Activated CD4-positive, alpha-beta T cell treated with anti-CD3 and anti-CD28 coated beads, Interleukin-2, amount 10 ng/mL, durations not matched to agents 7 days and 5 days (primary cell): ENCODE data around the gene FHOD3. TPM values are rescaled to one million over a fixed set of nuclear protein-coding genes. Genes with fewer than 3 reads are reported as not detected.
A peak's percentile ranks its signal among the peaks of the same experiment; 100 is the strongest.

Experiments
- CTCF ChIA-PET: fragments of 350-600 bp; sonication (Branson Sonifier 250); formaldehyde crosslinking; loops from one replicate; lab custom pipeline; 2021; ENCODE audit warnings: antibody characterized with exemption; lab: Charles Lee
- POLR2A ChIA-PET: fragments of 350-600 bp; sonication (Branson Sonifier 250); formaldehyde crosslinking; loops from one replicate; lab custom pipeline; 2021; ENCODE audit warnings: antibody characterized with exemption; lab: Charles Lee
- DNase-seq: peaks from one replicate; pipeline ENCODE4 v3.0.0-alpha.2; 2020
- H3K27ac Mint-ChIP-seq: one replicate; pipeline ENCODE4 v1.8.0; 2021; ENCODE audit warnings: mild to moderate bottlenecking, moderate library complexity, mixed read lengths
- H3K27me3 Mint-ChIP-seq: one replicate; pipeline ENCODE4 v1.8.0; 2021; ENCODE audit warnings: mixed read lengths
- H3K36me3 Mint-ChIP-seq: one replicate; pipeline ENCODE4 v1.8.0; 2021; ENCODE audit warnings: low read depth, mixed read lengths
- H3K4me1 Mint-ChIP-seq: one replicate; pipeline ENCODE4 v1.8.0; 2021; ENCODE audit warnings: mixed read lengths
- H3K4me3 Mint-ChIP-seq: one replicate; pipeline ENCODE4 v1.8.0; 2021; ENCODE audit warnings: mild to moderate bottlenecking, moderate library complexity, mixed read lengths
- H3K9me3 Mint-ChIP-seq: one replicate; pipeline ENCODE4 v1.8.0; 2021; ENCODE audit warnings: mixed read lengths
- total RNA-seq, 2 experiments: library from RNA; stranded (reverse); gene quantifications; one replicate each; pipeline ENCODE4 v1.2.3, GENCODE V29; 2021

The FHOD3 gene
- total RNA-seq, 2 experiments from 2014 or later: not detected

DNA sequence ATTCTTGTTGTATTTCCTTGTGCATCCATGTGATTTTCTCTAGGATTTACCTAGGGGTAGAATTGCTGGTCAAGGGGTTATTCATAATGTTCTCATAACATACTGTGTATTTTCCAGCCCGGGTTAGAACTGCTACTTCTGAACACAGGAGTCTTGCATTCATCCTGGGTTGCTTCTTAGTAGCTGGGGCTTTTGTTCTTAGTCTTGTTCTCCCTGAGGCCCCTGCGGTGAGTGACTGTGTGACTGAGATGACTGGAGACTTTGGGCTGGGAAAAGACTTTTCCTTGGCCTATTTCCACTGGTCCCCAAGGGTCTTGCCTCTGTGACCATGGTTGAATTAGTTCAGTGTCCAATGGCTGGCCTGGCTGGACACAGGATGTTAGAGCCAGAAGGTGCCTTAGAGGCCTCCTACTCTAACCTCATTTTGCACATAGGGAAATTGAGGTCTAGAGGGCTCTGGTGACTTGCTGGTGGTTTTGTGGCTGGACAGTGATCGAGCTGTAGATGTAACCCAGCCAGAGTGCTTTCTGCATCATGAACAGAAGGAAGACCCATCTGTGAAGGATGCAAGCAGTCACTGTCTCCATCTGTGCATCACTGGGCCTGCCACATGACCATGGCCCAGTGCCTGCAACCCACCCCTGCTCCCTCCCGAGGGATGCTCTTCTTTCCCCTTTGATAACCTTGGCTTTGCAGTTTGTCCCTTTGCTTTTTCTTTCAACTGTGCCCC is 233.3 kb downstream of the FHOD3 start:
- DNase-seq: no peak
- no peaks in the 10 kb centered on the region for H3K36me3 Mint-ChIP-seq
- ChIA-PET CTCF (no interaction called here), POLR2A (no interaction called here)
- H3K9me3 Mint-ChIP-seq: no peaks in the 10 kb centered on the region
- peaks cover 4% of the 10 kb centered on the region for H3K27me3 Mint-ChIP-seq
- H3K4me1 Mint-ChIP-seq: peaks cover 15% of the 10 kb centered on the region
- no peak overlapping the region for H3K4me3 Mint-ChIP-seq
- no peak overlapping the region for H3K27ac Mint-ChIP-seq

DNA sequence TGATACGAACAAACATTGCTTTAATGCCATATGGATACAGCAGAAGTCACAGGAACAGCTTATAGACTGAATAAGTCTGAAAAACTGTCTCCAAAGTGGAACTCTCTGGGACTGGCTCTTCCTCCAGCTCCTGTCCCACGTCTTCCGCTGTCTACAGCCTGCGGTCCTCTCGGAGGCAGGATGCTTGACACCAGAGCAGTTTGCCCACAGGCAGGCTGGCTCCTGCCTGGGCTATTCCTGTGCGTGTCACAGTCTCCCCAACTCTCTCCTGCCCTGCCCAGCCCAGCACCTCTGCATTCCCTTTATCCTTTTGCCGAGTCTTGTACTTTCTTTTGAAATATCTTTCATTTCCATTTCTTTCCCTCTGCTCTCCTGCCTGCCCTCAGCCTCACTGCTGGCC is 234.1 kb downstream of the FHOD3 start:
- Mint-ChIP-seq H3K36me3 (no peaks in the 10 kb centered on the region), H3K27me3 (peaks cover 3% of the 10 kb centered on the region), H3K9me3 (no peaks in the 10 kb centered on the region), H3K4me1 (peaks cover 15% of the 10 kb centered on the region), H3K4me3 (no peak overlapping the region), H3K27ac (no peak overlapping the region)
- no peak for DNase-seq
- ChIA-PET CTCF (no interaction called here), POLR2A (no interaction called here)

GRCh38 chr18:36532394-36532793 is 234.9 kb downstream of the FHOD3 start:
- POLR2A ChIA-PET: no interaction called here
- Mint-ChIP-seq H3K36me3 (no peaks in the 10 kb centered on the region), H3K4me3 (no peak overlapping the region), H3K9me3 (no peaks in the 10 kb centered on the region), H3K27ac (no peak overlapping the region), H3K27me3 (peaks cover 3% of the 10 kb centered on the region), H3K4me1 (peaks cover 15% of the 10 kb centered on the region)
- CTCF ChIA-PET: no interaction called here
- no peak for DNase-seq

DNA sequence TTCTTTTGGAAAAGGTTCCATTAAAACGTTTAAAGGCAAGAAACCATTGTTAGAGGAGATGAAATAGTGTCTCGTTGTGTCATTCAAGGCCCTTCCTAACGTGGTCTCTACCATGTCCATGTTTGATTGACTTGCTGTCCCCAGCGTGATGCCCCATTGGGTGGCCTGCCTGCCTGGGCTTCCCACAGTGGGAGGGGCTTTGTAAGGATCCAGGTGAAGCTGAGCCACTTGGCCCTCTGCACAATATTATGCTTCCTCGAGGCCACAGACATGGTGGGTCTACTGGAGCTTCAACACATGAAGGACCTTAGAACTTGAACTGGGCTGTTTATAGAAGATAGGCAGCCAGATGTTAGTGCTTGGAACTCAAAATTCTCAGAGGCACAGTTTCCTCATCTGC is 235.3 kb downstream of the FHOD3 start:
- no peak for DNase-seq
- H3K4me3 Mint-ChIP-seq: no peak overlapping the region
- no peaks in the 10 kb centered on the region for H3K9me3 Mint-ChIP-seq
- ChIA-PET CTCF (no interaction called here), POLR2A (no interaction called here)
- no peak overlapping the region for H3K27ac Mint-ChIP-seq
- peaks cover 3% of the 10 kb centered on the region for H3K27me3 Mint-ChIP-seq
- peaks cover 15% of the 10 kb centered on the region for H3K4me1 Mint-ChIP-seq
- H3K36me3 Mint-ChIP-seq: no peaks in the 10 kb centered on the region

- CTCF ChIA-PET: no interaction called here
- H3K27me3 Mint-ChIP-seq: peaks cover 3% of the 10 kb centered on the region
Measured at GRCh38 chr18:36533446-36534153, 236.1 kb downstream of the FHOD3 start.

GRCh38 chr18:36534154-36534688 is 236.7 kb downstream of the FHOD3 start:
- Mint-ChIP-seq H3K9me3 (no peaks in the 10 kb centered on the region), H3K4me3 (no peak overlapping the region), H3K27me3 (peaks cover 3% of the 10 kb centered on the region), H3K4me1 (peaks cover 15% of the 10 kb centered on the region), H3K27ac (peak overlapping the region; percentile 34), H3K36me3 (no peaks in the 10 kb centered on the region)
- ChIA-PET POLR2A (no interaction called here), CTCF (no interaction called here)
- DNase-seq: peak; percentile 56

More at GRCh38 chr18:36533446-36534153, 236.1 kb downstream of the FHOD3 start:
- Mint-ChIP-seq H3K36me3 (no peaks in the 10 kb centered on the region), H3K9me3 (no peaks in the 10 kb centered on the region), H3K4me3 (no peak overlapping the region), H3K4me1 (peaks cover 15% of the 10 kb centered on the region), H3K27ac (peak overlapping the region; percentile 34)
- POLR2A ChIA-PET: no interaction called here
- no peak for DNase-seq

DNA sequence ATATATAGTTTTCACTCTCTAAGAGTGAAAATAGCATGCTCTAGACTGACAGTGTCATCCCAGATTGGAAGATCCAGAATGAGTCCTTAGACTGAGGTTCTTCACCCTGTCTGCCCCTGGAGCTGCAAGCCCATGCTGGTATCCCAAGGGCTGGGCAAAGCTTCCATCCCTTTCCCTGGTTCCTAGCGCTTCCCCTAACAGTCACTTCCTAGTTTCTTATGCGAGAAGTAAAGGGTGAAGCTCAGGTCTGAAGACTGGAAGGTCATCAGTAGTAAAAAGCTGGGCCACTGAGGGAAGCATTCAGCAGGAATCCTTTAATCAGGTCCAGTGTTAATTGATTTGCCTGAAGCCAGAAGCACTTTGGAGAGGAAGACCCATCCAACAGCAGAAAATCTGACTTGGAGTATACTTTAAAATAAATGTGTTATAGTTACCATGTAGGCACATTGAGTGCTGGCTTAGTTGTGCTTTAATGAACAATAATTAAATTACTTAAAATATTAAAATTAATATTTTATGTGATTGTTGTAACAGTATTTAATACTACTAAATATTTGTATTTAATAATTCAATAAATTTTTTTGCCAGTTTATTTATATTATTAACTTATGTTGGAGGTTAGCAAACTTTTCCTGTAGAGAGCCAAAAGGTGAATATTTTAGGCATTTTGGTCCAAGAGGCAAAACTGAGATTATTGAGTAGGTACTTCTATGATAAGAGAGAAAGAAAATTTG is 237.9 kb downstream of the FHOD3 start:
- H3K9me3 Mint-ChIP-seq: no peaks in the 10 kb centered on the region
- peaks cover 3% of the 10 kb centered on the region for H3K27me3 Mint-ChIP-seq
- CTCF ChIA-PET: no interaction called here

DNA sequence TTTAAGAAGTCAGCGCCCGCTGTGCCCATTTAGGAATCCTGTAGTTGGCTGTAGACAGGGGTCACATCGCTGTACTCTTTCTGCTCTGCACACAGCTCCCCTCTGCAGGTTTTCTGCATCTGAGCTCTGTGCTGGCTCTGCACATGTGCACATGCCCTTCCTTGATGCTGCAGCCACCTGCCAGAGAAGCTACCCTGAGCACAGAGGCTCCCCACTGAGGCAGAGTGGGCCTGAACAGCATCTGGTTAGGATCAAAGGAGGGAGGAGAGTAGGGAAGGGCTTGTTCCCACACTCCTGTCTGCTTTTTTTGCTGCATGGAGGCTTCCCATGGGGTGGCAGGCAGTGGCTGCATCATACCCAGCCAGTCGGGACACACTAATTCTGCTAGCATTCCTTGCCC is 238.9 kb downstream of the FHOD3 start:
- CTCF ChIA-PET: no interaction called here
- H3K27ac Mint-ChIP-seq: no peak overlapping the region
- no peak for DNase-seq
- H3K27me3 Mint-ChIP-seq: peaks cover 3% of the 10 kb centered on the region
- no peak overlapping the region for H3K4me3 Mint-ChIP-seq
- POLR2A ChIA-PET: no interaction called here
- no peaks in the 10 kb centered on the region for H3K9me3 Mint-ChIP-seq
- H3K4me1 Mint-ChIP-seq: peaks cover 15% of the 10 kb centered on the region
- no peaks in the 10 kb centered on the region for H3K36me3 Mint-ChIP-seq

More for the DNA sequence above, 237.9 kb downstream of the FHOD3 start:
- POLR2A ChIA-PET: no interaction called here
- Mint-ChIP-seq H3K4me1 (peaks cover 15% of the 10 kb centered on the region), H3K27ac (no peak overlapping the region), H3K4me3 (no peak overlapping the region), H3K36me3 (no peaks in the 10 kb centered on the region)
- DNase-seq: no peak

- Mint-ChIP-seq H3K36me3 (no peaks in the 10 kb centered on the region), H3K4me3 (no peak overlapping the region), H3K9me3 (no peaks in the 10 kb centered on the region), H3K27me3 (peaks cover 3% of the 10 kb centered on the region), H3K27ac (no peak overlapping the region), H3K4me1 (peaks cover 15% of the 10 kb centered on the region)
- DNase-seq: no peak
- POLR2A ChIA-PET: no interaction called here
- CTCF ChIA-PET: no interaction called here
Measured at GRCh38 chr18:36537289-36537688, 239.8 kb downstream of the FHOD3 start.

DNA sequence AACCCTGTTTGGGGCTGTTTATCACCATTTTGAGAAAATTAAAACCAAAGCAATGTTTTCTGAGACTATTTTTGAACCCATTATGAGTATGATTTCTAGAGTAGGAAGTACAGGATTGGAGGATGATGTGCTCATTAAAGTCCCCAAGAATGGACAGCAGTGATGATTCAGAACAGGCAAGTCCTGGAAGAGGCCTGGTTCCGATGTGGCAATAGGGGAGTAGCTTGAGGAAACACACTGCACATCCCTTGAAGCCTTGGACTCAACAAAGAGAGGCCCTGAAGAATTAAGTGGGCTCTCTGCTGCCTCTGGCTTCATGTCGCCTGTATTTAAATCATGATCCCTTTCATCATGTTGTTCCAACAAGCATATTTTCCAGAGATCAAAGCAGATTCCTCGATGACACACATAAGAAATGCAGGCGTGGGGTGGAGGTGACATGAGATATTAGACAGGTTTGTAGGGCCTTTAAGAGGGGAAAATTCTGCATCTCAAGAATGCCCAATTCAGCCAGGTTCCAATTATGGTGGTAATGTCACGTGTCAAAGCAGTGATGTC is 242.2 kb downstream of the FHOD3 start:
- DNase-seq: no peak
- POLR2A ChIA-PET: no interaction called here
- H3K36me3 Mint-ChIP-seq: no peaks in the 10 kb centered on the region
- H3K9me3 Mint-ChIP-seq: no peaks in the 10 kb centered on the region
- peaks cover 3% of the 10 kb centered on the region for H3K4me1 Mint-ChIP-seq
- H3K27me3 Mint-ChIP-seq: peaks cover 3% of the 10 kb centered on the region
- no peak overlapping the region for H3K27ac Mint-ChIP-seq
- no peak overlapping the region for H3K4me3 Mint-ChIP-seq
- CTCF ChIA-PET: no interaction called here

DNA sequence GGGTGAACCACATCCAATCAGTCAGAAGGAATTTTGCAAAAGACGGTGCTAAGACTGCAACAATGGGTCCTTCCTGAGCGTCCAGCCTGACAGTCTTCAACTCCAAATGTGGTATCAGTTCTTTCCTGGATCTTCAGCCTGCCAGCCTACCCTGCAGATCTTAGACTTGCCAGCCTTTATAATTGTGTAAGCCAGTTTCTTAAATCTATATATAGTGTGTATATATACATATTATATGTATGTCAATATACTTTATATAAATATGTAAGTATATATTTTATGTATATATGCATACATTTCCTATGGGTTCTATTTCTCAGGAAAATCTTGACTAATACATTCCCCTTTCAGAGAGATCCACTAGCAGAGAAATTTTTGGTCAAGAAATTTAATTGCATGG is 245.5 kb downstream of the FHOD3 start:
- DNase-seq: no peak
- no peak overlapping the region for H3K4me3 Mint-ChIP-seq
- no peaks in the 10 kb centered on the region for H3K9me3 Mint-ChIP-seq
- no peaks in the 10 kb centered on the region for H3K36me3 Mint-ChIP-seq
- ChIA-PET POLR2A (no interaction called here), CTCF (no interaction called here)
- H3K27ac Mint-ChIP-seq: no peak overlapping the region
- no peaks in the 10 kb centered on the region for H3K4me1 Mint-ChIP-seq
- no peaks in the 10 kb centered on the region for H3K27me3 Mint-ChIP-seq

DNA sequence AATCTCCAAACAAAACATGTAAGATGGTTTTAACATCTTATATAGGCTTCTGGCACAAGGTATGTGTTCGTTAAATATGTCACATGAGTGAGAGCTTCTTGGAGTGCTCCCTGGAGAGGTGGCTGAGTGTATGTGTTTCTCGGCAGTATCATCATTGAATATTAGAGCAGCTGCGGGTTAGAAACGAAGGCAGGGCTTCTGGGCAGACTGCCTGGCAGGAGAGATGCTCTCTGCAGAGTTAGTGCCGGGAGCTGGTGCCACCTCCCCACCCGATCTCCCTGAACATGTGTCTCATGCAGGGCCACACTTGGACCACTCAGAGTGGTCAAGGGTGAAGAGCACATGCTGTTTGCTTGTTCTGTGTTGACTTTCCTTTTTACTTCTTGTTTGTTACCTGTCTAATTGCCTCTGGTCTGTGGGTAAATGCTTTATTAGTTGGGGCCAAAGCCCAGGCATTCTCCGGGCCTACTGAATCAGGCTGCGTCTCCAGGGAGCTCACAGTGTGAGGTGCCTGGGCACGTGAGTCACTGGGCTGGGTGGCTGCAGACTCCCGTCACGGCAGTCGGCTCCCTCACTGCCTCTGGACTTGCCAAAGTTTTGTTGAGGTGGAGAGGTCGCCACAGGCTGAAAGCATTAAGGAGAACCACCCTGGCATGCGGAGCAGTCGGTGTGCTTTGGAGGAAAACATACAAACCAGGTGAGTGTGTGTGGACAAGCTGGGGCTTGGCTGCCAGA is 246.6 kb downstream of the FHOD3 start:
- no peaks in the 10 kb centered on the region for H3K9me3 Mint-ChIP-seq
- ChIA-PET CTCF (no interaction called here), POLR2A (no interaction called here)
- H3K4me3 Mint-ChIP-seq: no peak overlapping the region
- no peaks in the 10 kb centered on the region for H3K27me3 Mint-ChIP-seq
- DNase-seq: no peak
- H3K27ac Mint-ChIP-seq: no peak overlapping the region
- H3K4me1 Mint-ChIP-seq: no peaks in the 10 kb centered on the region
- H3K36me3 Mint-ChIP-seq: no peaks in the 10 kb centered on the region
